Uterus (tissue), 4 donors: ENCODE data around the gene HMSD. TPM values are rescaled to one million over a fixed set of nuclear protein-coding genes. Genes with fewer than 3 reads are reported as not detected.
"Not testable (repeated sequence)": the region's sequence is repeated elsewhere in the genome, so short reads cannot be mapped to it uniquely, and the experiment has no call there.

Experiments used
- DNase-seq, 2 donors: peaks; one replicate each; pipeline ENCODE4 v3.0.0-alpha.2; 2019 to 2020
- H3K27ac ChIP-seq, 2 donors: fragments of 200-600 bp; sonication (generic); 1 replicate in 1 of 2; 2 replicates in 1 of 2; pipeline ENCODE4 v1.5.1; 2016 to 2018
- H3K27me3 ChIP-seq, 2 donors: fragments of 200-600 bp; sonication (generic); one replicate each; pipeline ENCODE4 v1.5.1; 2018 to 2019; ENCODE audit warnings: control low read depth in 1 of 2
- H3K36me3 ChIP-seq, 2 donors: fragments of 200-600 bp; sonication (generic); one replicate each; pipeline ENCODE4 v1.5.1; 2019; ENCODE audit warnings: control low read depth in 1 of 2
- H3K4me1 ChIP-seq, 2 donors: fragments of 200-600 bp; sonication (generic); one replicate each; pipeline ENCODE4 v1.5.1; 2018 to 2019; ENCODE audit warnings: control low read depth in 1 of 2
- H3K4me3 ChIP-seq, 2 donors: fragments of 200-600 bp; sonication (generic); 1 replicate in 1 of 2; 2 replicates in 1 of 2; pipeline ENCODE4 v1.5.1; 2018 to 2019; ENCODE audit warnings: mild to moderate bottlenecking in 1 of 2
- H3K9me3 ChIP-seq, 2 donors: fragments of 200-600 bp; sonication (generic); one replicate each; pipeline ENCODE4 v1.5.1; 2019; ENCODE audit warnings: control low read depth in 1 of 2
- POLR2A ChIP-seq, 2 donors: fragments of 450-650 bp; IDR thresholded peaks; one replicate each; pipeline ENCODE4 v1.6.1; 2016; ENCODE audit warnings: antibody characterized with exemption in 2 of 2, mild to moderate bottlenecking in 1 of 2, moderate library complexity in 1 of 2
- intact Hi-C: fragments of 100-400 bp; cut with DNase I; formaldehyde crosslinking; loops from one replicate; pipeline ENCODE4 v1.15.1; 2023; ENCODE audit warnings: low total_unique reads
- total RNA-seq, 4 donors: library from RNA; depleted of rRNA in 3 of 4; stranded (reverse); fragments of >200 nt in 3 of 4; gene quantifications; one replicate each; pipeline versions ENCODE4 v1.1.0 to v1.2.4, GENCODE V29; 2014 to 2023
- TF ChIP-seq, protein P1 (sequence below), 4 experiments: fragments of 200-600 bp in 2 of 4; fragments of 450-650 bp in 2 of 4; sonication (generic) in 2 of 4; IDR thresholded peaks; one replicate each; pipeline ENCODE4 v1.5.1; 2016 to 2019; ENCODE audit warnings: antibody characterized with exemption in 4 of 4, mild to moderate bottlenecking in 2 of 4, moderate library complexity in 1 of 4
- donor health status: DM: yes; HTN: yes; CAD: no.

The HMSD gene
- total RNA-seq, 4 donors from 2014 or later, result 0.28 TPM; not detected in 3

- no peak for DNase-seq
- Histone ChIP-seq H3K27ac (no peak overlapping the region), H3K9me3 (no peaks in the 10 kb centered on the region), H3K27me3 (no peaks in the 10 kb centered on the region), H3K36me3 (no peaks in the 10 kb centered on the region), H3K4me1 (no peaks in the 10 kb centered on the region), H3K4me3 (peak overlapping the region in 1 of 2 donors; percentile 32)
- intact Hi-C loops, result no loop called here
- no peak for TF ChIP-seq POLR2A (IDR thresholded peaks at IDR 0.05)
- TF ChIP-seq, protein P1, sequence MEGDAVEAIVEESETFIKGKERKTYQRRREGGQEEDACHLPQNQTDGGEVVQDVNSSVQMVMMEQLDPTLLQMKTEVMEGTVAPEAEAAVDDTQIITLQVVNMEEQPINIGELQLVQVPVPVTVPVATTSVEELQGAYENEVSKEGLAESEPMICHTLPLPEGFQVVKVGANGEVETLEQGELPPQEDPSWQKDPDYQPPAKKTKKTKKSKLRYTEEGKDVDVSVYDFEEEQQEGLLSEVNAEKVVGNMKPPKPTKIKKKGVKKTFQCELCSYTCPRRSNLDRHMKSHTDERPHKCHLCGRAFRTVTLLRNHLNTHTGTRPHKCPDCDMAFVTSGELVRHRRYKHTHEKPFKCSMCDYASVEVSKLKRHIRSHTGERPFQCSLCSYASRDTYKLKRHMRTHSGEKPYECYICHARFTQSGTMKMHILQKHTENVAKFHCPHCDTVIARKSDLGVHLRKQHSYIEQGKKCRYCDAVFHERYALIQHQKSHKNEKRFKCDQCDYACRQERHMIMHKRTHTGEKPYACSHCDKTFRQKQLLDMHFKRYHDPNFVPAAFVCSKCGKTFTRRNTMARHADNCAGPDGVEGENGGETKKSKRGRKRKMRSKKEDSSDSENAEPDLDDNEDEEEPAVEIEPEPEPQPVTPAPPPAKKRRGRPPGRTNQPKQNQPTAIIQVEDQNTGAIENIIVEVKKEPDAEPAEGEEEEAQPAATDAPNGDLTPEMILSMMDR (IDR thresholded peaks at IDR 0.05), result no peak
Observed at GRCh38 chr18:63936932-63937393, 12.1 kb upstream of the HMSD start.

DNA sequence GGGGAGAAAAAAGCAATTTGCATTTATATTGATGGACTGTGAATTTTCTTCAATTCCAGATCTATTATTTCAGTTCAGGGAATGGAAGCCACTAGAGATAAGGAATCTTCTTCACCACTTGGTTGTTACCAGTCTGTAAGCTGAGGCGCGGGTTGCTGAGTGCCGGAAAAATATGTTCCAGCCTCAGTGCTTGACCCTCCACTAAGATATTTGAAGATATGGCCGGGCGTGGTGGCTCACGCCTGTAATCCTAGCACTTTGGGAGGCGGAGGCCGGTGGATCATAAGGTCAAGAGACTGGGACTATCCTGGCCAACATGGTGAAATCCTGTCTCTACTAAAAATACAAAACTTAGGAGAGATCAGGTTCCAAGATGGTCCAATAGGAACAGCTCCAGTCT lies 9.1 kb upstream of the HMSD start:
- no peaks in the 10 kb centered on the region for H3K4me1 ChIP-seq
- H3K9me3 ChIP-seq, result no peaks in the 10 kb centered on the region
- no peaks in the 10 kb centered on the region for H3K36me3 ChIP-seq
- intact Hi-C loops, result no loop called here
- no peak for DNase-seq
- no peak overlapping the region for H3K4me3 ChIP-seq
- peaks cover 0 to 3% of the 10 kb centered on the region in 2 donors for H3K27me3 ChIP-seq
- H3K27ac ChIP-seq, result no peak overlapping the region
- no peak for TF ChIP-seq POLR2A (IDR thresholded peaks at IDR 0.05)
- TF ChIP-seq, protein P1 (IDR thresholded peaks at IDR 0.05), result no peak

GRCh38 chr18:63940543-63941050 lies 8.5 kb upstream of the HMSD start:
- H3K4me1 ChIP-seq, H3K4me3 ChIP-seq, H3K27me3 ChIP-seq, H3K9me3 ChIP-seq, H3K27ac ChIP-seq, DNase-seq, H3K36me3 ChIP-seq, intact Hi-C loops: not testable (repeated sequence)

- TF ChIP-seq, protein P1 (IDR thresholded peaks at IDR 0.05), result no peak
- TF ChIP-seq POLR2A (IDR thresholded peaks at IDR 0.05), result no peak
- H3K9me3 ChIP-seq, result no peaks in the 10 kb centered on the region
- H3K4me1 ChIP-seq, result no peaks in the 10 kb centered on the region
- no peak overlapping the region for H3K4me3 ChIP-seq
- peaks cover 0 to 21% of the 10 kb centered on the region in 2 donors for H3K27me3 ChIP-seq
- no peak for DNase-seq
- no peak overlapping the region for H3K27ac ChIP-seq
- intact Hi-C loops, result no loop called here
- no peaks in the 10 kb centered on the region for H3K36me3 ChIP-seq
Observed at GRCh38 chr18:63947051-63947790, 1.9 kb upstream of the HMSD start.

DNA sequence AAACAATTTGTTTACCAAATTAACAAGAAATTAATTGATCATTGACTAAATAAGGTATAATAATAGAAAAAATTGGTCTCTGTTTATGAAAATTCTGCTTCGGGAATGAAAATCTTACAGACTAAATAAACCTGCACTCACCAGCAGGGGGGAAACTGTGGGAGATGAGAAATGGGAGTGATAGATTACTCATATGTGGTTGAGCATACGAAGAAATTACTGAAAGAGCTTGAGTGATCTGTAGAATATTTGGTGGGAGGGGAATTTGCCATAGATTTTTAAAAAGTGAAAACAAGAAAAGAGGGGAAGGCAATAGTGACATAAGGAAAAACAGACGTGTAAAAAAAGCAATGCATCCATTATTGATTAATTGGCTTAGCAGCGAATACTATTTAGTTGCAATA lies 2.2 kb downstream of the HMSD start:
- TF ChIP-seq, protein P1 (IDR thresholded peaks at IDR 0.05), result no peak
- no peak for TF ChIP-seq POLR2A (IDR thresholded peaks at IDR 0.05)
- intact Hi-C loops, result no loop called here
- H3K36me3 ChIP-seq, result no peaks in the 10 kb centered on the region
- peaks cover 0 to 23% of the 10 kb centered on the region in 2 donors for H3K27me3 ChIP-seq
- no peak for DNase-seq
- no peaks in the 10 kb centered on the region for H3K4me1 ChIP-seq
- no peak overlapping the region for H3K27ac ChIP-seq
- H3K9me3 ChIP-seq, result no peaks in the 10 kb centered on the region
- no peak overlapping the region for H3K4me3 ChIP-seq
